ENCODE measurements around the gene ZNF212.
"Not testable (repeated sequence)": the region's sequence is repeated elsewhere in the genome, so short reads cannot be mapped to it uniquely, and the experiment has no call there.

The ZNF212 gene

DNA sequence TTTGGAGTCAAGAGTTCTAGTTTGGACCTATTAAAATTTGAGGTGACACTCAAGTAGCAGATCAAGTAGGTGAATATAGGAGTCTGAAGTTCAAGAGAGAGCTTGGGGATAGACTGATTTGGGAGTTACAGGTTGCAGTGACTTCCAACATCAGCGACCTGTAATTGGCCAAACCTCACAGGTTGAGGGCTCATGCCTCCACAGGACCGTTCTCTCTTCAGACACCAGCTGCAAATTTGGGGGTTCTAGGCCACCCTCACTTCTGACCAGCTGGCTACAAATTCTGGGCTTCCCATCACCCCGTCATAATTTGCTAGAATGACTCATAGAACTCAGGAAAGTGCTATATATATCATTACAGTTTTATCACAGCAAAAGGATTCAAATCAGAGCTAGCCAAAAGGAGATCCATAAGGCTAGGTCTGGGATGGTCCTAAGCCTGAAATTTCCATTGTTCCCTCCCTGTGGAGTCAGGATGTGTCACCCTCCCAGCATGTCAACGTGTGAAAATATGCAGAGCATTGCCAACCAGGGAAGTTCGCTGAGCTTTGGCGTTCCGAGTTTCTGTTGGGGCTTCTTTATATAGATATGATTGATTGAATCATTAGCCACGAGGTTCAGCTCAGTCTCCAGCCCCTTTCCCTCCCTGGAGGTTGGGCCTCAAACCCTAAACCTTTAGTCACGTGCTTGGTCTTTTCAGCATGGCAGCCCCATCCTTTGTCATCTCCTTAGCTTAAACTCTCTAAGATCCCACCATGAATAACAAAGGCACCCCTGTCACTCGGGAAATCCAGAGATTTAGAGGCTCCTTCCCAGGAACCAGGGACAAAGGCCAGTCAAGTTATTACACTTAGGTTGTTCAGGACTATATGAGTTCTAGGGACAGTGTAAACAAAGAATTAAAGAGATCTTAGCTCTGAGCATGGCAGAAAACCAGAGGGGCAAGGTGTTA, 20.7 kb upstream of the ZNF212 start:
- DNase-seq (ENCODE audit: low spot score): no peak

DNA sequence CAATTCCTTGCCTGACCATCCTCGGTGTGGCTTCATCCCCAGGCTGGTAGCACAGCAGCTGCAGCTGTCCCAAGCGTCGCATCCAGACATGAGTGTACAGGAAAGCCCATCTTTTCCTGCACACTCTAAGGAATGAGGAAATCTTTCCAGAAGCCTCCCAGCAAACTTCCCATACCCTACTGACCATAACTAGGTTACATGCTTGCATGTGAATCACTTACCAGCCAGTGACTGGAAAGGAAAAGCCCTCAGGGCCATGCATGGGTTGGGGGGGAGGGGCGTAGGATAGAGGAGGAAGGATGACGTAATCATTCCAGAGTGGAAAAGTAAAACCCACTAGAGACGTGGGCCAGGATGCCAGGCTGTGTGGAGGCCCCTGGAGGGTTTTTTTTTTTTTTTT, 18.9 kb upstream of the ZNF212 start:
- no peak for DNase-seq (ENCODE audit: low spot score)

GRCh38 chr7:149223176-149223575, 16.3 kb upstream of the ZNF212 start:
- DNase-seq (ENCODE audit: low spot score): no peak

GRCh38 chr7:149223761-149224160, 15.7 kb upstream of the ZNF212 start:
- no peak for DNase-seq (ENCODE audit: low spot score)

DNA sequence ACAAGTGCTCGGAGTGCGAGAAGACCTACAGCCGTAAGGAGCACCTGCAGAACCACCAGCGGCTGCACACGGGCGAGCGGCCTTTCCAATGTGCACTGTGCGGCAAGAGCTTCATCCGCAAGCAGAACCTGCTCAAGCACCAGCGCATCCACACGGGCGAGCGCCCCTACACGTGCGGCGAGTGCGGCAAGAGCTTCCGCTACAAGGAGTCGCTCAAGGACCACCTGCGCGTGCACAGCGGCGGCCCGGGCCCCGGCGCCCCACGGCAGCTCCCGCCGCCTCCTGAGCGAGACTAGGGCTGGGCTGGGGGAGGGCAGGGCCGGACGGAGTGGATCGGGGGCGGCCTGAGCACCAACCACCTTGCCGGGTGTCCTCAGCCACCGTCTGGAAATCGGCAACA, 15.1 kb upstream of the ZNF212 start:
- no peak for DNase-seq (ENCODE audit: low spot score)

- DNase-seq (ENCODE audit: low spot score): no peak
Observed at GRCh38 chr7:149225106-149225505, 14.3 kb upstream of the ZNF212 start.

DNA sequence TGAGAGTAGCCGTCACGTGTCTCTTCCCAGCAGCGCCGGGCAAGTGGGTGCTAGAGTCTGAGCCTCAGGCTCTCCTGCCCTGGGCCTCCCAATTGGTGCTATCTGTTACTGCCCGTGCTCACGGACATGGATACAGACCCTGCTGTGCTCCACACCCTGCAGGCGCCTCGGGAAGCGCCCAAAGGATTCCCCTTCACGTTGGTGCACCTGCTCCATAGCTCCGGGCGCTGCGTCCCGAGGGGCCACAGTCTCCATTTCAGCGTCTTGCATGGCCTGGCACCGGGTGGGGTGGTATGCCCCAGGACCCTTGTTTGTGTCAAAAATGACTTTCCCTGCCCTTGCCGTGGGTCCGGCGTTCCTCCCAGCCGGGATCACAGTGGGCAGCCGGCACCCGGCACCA, 13.8 kb upstream of the ZNF212 start:
- DNase-seq (ENCODE audit: low spot score): no peak

DNA sequence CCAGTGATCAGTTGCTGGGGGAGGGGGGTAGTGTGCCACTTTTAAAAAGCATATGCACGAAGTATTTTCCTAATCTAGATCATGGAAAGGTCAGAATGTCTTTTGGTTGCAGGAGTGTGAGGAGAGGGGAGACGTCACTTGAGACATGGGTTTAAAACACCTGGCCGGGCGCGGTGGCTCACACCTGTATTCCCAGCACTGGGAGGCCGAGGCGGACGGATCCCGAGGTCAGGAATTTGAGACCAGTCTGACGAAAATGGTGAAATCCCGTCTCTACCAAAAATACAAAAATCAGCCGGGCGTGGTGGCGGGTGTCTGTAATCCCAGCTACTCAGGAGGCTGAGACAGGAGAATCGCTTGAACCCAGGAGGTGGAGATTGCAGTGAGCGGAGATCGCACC, 13.1 kb upstream of the ZNF212 start:
- not testable (repeated sequence) for DNase-seq (ENCODE audit: low spot score)

- DNase-seq (ENCODE audit: low spot score): no peak
Observed at GRCh38 chr7:149226840-149227494, 12.5 kb upstream of the ZNF212 start.

DNA sequence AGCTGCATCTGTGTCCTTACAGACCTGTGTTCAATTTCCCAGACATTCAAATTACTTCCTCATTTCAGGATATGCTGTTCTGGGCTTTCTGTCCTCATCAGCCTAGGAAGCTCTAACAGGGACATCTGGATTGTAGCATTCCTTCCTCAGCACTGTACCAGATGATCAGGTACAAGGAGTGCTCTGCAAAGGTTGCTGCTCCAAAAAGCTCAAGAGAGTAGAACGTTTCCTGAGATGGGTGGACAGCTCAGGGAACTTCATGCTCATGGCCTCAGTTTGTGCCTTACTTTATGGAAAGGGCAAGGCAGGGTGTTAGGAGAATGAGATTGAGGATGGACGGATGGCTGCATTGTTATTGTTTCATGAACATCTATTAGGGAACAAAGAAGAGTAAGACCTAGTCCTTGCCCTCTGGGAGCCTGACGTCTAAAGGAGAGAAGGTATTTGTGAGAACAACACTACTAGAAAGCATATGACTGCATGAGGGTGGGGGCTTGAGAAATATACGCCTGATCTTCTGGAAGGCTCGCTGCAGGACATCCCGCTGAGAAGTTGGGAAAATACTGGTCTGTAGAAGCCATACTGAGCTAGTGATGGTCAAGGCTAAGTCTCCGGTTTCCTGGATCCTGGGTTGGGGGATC, 10.5 kb upstream of the ZNF212 start:
- no peak for DNase-seq (ENCODE audit: low spot score)

DNA sequence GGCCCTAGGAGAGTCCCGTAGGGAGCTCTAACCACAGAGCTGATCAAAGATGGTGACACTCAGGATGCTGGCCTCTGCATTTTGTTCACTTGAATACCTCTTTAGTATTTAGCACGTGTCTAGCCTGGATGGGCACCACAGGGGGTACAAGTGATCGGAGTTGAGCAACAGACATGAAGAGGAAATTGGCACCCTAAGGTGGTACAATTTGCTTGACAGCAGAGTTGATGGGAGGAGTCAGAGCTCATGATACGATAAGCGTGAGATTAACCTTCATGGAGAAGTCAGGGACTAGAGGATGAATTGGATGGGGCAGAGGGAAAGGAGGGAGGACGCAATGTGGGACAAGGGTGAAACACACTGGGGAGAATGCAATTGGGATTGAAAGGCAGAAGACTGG, 9.9 kb upstream of the ZNF212 start:
- no peak for DNase-seq (ENCODE audit: low spot score)

GRCh38 chr7:149232362-149232761, 7.1 kb upstream of the ZNF212 start:
- DNase-seq (ENCODE audit: low spot score): no peak

- DNase-seq (ENCODE audit: low spot score): not testable (repeated sequence)
Observed at GRCh38 chr7:149233655-149234204, 5.7 kb upstream of the ZNF212 start.

GRCh38 chr7:149237502-149237901, 1.9 kb upstream of the ZNF212 start:
- no peak for DNase-seq (ENCODE audit: low spot score)

GRCh38 chr7:149238051-149238450, 1.4 kb upstream of the ZNF212 start:
- DNase-seq (ENCODE audit: low spot score): no peak

DNA sequence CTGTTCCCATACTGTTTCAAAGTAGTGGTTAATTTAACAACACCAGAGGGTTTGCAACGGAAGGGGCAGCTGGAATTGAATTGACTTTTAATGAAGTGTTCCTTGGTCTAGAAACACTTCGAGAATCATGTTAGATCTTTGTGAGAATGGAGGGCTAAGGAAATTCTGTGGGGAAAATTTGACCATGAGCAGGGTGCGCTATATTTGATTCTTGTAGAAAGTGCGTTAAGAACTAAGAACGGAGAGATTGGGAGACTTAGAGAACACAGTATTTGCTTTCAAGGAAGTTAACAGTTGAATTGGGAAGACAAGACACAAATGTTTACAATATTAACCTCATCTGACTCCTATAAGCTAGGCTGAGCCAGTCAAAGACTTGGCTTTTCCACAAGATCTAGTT, 1.2 kb downstream of the ZNF212 start:
- no peak for DNase-seq (ENCODE audit: low spot score)

DNA sequence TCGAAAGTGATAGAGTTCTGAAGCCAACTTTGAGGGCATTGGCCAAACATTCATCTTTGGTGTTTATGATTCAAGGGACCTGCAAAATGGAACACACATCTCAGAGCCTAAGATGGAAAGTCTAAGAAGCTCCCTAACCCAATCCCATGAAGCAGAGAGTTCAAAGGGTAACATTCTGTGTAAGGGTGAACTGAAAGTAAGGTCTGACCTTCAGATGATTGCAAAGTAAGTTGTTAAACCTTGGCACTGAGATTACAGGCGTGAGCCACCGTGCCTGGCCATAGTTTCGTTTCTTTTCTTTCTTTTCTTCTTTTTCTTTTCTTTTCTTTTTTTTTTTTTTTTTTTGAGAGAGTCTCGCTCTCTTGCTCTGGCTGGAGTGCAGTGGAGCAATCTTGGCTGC, 2.2 kb downstream of the ZNF212 start:
- DNase-seq (ENCODE audit: low spot score): no peak

DNA sequence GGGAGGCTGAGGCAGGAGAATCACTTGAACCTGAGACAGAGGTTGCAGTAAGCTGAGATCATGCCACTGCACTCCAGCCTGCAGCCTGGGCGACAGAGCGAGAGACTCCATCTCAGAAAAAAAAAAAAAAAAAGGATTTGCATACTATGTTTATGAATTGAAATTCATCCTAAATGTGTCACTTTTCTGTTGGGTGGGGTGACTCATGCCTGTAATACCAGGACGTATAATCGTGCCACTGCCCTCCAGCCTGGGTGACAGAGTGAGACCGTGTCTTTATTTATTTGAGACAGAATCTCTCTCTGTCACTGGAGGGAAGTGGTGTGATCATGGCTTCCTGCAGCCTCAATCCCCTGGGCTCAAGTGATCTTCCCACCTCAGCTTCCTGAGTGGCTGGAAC, 5.8 kb downstream of the ZNF212 start:
- DNase-seq (ENCODE audit: low spot score): no peak

GRCh38 chr7:149245744-149246143, 6.3 kb downstream of the ZNF212 start:
- no peak for DNase-seq (ENCODE audit: low spot score)

DNA sequence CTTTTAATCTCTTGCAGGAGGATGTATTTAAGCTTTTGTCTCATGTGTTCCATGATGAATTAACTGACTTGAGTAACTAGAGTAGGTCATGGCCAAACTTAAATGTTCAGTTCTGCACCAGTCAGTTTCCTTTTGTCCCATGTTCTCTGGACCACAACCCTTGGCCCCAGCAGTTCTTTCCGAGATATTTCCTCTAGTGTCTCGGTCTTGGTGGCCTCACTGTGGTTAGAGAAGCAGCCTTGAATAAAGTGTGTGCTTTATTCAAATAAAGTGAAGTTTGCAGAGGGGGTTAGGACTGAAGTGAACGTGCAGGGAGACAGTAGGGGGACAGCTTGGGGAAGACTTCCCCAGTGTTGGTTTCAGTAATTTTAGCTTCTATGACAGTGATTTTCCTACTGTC, 9.3 kb downstream of the ZNF212 start:
- no peak for DNase-seq (ENCODE audit: low spot score)

DNA sequence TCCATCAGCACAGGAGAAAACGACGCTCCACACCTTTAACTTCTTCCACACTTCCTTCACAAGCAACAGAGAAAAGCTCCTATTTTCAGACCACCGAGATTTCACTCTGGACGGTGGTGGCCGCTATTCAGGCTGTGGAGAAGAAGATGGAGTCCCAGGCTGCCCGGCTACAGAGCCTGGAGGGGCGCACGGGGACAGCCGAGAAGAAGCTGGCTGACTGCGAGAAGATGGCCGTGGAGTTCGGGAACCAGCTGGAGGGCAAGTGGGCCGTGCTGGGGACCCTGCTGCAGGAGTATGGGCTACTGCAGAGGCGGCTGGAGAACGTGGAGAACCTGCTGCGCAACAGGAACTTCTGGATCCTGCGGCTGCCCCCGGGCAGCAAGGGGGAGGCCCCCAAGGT, 10.7 kb downstream of the ZNF212 start:
- not testable (repeated sequence) for DNase-seq (ENCODE audit: low spot score)

DNA sequence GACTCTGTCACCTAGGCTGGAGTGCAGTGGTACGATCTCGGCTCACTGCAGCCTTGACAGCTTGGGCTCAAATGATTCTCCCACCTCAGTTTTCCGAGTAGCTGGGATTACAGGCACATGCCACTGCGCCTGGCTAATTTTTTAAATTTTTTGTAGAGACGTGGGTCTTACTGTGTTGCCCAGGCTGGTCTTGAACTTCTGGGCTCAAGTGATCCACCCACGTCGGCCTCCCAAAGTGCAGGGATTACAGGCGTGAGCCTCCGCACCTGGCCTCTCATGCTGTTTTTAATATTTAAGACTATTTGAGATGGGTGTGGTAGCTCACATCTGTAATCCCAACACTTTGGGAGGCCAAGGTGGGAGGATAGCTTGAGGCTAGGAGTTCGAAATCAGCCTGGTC, 12.1 kb downstream of the ZNF212 start:
- DNase-seq (ENCODE audit: low spot score): not testable (repeated sequence)

DNA sequence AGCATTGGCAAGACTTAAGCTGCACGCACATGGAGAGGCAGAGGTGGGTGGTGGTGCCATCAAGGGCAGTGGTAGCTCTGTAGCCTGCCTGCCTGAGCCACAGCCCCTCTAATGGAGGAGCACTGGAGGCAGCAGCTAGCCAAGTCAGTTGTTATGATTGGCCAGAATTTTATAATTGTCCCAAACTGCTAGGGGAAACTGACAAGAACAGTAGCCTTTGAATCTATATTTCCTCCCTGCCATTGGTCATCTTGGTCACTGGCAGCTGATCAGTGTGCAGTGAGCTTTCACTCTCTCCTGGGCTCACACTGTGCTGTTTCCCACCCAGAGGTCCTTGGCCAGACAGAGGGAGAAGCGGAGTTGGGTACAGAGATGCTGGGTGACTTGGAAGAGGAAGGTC, 12.9 kb downstream of the ZNF212 start:
- no peak for DNase-seq (ENCODE audit: low spot score)

Measured in HuH-7.5 (cell line).